ENCODE measurements around the gene XIRP1.

GRCh38 chr3:39237027-39237426, 44.6 kb upstream of the XIRP1 start:
- no peak for TF ChIP-seq CTCF (IDR thresholded peaks at IDR 0.05)
- TF ChIP-seq POLR2A (IDR thresholded peaks at IDR 0.05): no peak
- TF ChIP-seq POLR2AphosphoS5 (IDR thresholded peaks at IDR 0.05; ENCODE audit: insufficient read depth in 1 of 2, low read depth in 1 of 2): no peak
